Measurements from ENCODE around the gene CDH23. TPM values are rescaled to one million over a fixed set of nuclear protein-coding genes. Genes with fewer than 3 reads are reported as not detected.

CDH23 gene
- polyA plus RNA-seq, 2 of the 4 experiments (the other 2 are of a cell fraction), result 1.1 to 2.3 TPM

DNA sequence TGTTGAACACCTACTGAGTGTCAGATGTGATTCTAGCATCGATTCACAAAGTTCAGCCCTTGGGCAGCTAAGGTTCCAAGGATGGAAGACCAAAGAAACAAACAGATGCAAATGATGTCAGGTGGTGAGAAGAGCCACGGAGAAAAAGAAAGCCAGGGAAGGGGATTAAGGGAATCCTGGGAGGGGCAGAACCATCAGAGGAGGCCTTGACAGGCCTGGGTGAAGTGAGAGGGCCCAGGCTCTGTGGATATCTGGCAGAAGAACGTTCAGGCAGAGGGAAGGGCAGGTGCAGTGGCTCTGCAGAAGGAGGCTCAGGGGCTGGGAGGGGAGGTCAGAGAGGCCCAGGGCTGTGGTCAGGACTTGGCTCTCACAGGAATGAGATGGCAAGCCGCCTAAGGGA, 232.4 kb downstream of the CDH23 start:
- no peak overlapping the region for H3K4me3 ChIP-seq
- CTCF ChIA-PET, result no interaction called here
- ATAC-seq (no peak), DNase-seq (ENCODE audit: low read depth in 1 of 2, low spot score in 1 of 2) (no peak), FAIRE-seq (no peak)
- no peak for TF ChIP-seq POLR2AphosphoS2 (conservative IDR thresholded peaks at IDR 0.05; ENCODE audit: low read length)
- TF ChIP-seq, protein P1, sequence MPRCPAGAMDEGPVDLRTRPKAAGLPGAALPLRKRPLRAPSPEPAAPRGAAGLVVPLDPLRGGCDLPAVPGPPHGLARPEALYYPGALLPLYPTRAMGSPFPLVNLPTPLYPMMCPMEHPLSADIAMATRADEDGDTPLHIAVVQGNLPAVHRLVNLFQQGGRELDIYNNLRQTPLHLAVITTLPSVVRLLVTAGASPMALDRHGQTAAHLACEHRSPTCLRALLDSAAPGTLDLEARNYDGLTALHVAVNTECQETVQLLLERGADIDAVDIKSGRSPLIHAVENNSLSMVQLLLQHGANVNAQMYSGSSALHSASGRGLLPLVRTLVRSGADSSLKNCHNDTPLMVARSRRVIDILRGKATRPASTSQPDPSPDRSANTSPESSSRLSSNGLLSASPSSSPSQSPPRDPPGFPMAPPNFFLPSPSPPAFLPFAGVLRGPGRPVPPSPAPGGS (IDR thresholded peaks at IDR 0.05), result no peak
- TF ChIP-seq CHD4 (IDR thresholded peaks at IDR 0.05; ENCODE audit: borderline replicate concordance), result no peak
- TF ChIP-seq USF2 (IDR thresholded peaks at IDR 0.05), result no peak
- no peaks in the 10 kb centered on the region for H3K4me1 ChIP-seq
- POLR2A ChIA-PET, result no interaction called here
- no peaks in the 10 kb centered on the region for H3K9me3 ChIP-seq
- no peak overlapping the region for H3K4me2 ChIP-seq
- 42% methylated on average over 4 of the region's 4 CpGs for whole genome bisulfite sequencing (ENCODE audit: missing lambda C conversion rate)
- no peak overlapping the region for H3K27ac ChIP-seq

DNA sequence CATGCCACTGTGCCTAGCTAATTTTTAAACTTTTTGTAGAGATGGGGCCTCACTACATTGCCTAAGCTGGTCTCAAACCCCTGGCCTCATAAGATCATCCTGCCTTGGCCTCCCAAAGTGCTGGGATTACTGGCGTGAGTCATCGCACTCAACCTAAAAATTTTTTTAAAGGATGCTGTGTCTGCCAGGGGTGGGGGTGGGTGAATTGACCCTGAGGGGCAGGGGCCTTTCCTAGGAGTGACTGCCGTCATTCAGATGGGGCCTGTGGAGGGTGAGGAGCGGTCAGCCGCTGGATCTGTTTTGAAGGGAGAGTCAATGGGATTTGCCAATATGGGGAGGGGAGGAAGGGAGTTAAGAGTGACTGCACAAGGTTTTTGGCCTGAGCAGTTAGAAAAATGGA, 233.4 kb downstream of the CDH23 start:
- Histone ChIP-seq H3K27ac (no peak overlapping the region), H3K4me1 (no peaks in the 10 kb centered on the region), H3K4me3 (no peak overlapping the region), H3K4me2 (no peak overlapping the region), H3K9me3 (no peaks in the 10 kb centered on the region)
- FAIRE-seq, result no peak
- POLR2A ChIA-PET, result no interaction called here
- CTCF ChIA-PET, result interaction anchor here (0.6 to 1.9 kb wide), 5 partner anchors 10 to 317 kb away, joined by 3 to 7 read pairs (median 4); partner anchors contain the start of gene VSIR
- no peak for ATAC-seq
- no peak for TF ChIP-seq EHMT2 (IDR thresholded peaks at IDR 0.05; ENCODE audit: low read depth)
- no peak for TF ChIP-seq ZFP36 (IDR thresholded peaks at IDR 0.05; ENCODE audit: borderline replicate concordance, partially characterized antibody)
- TF ChIP-seq EP300 (IDR thresholded peaks at IDR 0.05), result no peak
- no peak for TF ChIP-seq EHF (CRISPR knock-in tag; IDR thresholded peaks at IDR 0.05)
- no peak for TF ChIP-seq KDM1A (IDR thresholded peaks at IDR 0.05; ENCODE audit: low read depth)
- TF ChIP-seq RFX5 (IDR thresholded peaks at IDR 0.05), result no peak
- TF ChIP-seq TP53 (CRISPR knock-in tag; IDR thresholded peaks at IDR 0.05), result no peak
- no peak for TF ChIP-seq MAX (IDR thresholded peaks at IDR 0.05)
- no peak for TF ChIP-seq SMC3 (IDR thresholded peaks at IDR 0.05)
- no peak for TF ChIP-seq CHD4 (IDR thresholded peaks at IDR 0.05; ENCODE audit: borderline replicate concordance)
- no peak for TF ChIP-seq PHF8 (IDR thresholded peaks at IDR 0.05; ENCODE audit: borderline replicate concordance, low read depth)
- no peak for TF ChIP-seq MAZ (IDR thresholded peaks at IDR 0.05; ENCODE audit: borderline replicate concordance, low read depth, low read length)
- TF ChIP-seq, protein P2, sequence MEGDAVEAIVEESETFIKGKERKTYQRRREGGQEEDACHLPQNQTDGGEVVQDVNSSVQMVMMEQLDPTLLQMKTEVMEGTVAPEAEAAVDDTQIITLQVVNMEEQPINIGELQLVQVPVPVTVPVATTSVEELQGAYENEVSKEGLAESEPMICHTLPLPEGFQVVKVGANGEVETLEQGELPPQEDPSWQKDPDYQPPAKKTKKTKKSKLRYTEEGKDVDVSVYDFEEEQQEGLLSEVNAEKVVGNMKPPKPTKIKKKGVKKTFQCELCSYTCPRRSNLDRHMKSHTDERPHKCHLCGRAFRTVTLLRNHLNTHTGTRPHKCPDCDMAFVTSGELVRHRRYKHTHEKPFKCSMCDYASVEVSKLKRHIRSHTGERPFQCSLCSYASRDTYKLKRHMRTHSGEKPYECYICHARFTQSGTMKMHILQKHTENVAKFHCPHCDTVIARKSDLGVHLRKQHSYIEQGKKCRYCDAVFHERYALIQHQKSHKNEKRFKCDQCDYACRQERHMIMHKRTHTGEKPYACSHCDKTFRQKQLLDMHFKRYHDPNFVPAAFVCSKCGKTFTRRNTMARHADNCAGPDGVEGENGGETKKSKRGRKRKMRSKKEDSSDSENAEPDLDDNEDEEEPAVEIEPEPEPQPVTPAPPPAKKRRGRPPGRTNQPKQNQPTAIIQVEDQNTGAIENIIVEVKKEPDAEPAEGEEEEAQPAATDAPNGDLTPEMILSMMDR (IDR thresholded peaks at IDR 0.05), result no peak
- TF ChIP-seq BHLHE40 (IDR thresholded peaks at IDR 0.05; ENCODE audit: low read depth, low read length), result no peak
- TF ChIP-seq POLR2A (IDR thresholded peaks at IDR 0.05; ENCODE audit: low read length), result no peak
- no peak for TF ChIP-seq HOXB13 (CRISPR knock-in tag; IDR thresholded peaks at IDR 0.05; ENCODE audit: low read depth)
- TF ChIP-seq ZNF302 (CRISPR knock-in tag; IDR thresholded peaks at IDR 0.05), result no peak
- TF ChIP-seq FOSB (CRISPR knock-in tag; IDR thresholded peaks at IDR 0.05), result no peak
- WGBS (ENCODE audit: missing lambda C conversion rate), result 99% methylated on average over 4 of the region's 5 CpGs
- DNase-seq (ENCODE audit: low read depth in 1 of 2, low spot score in 1 of 2), result no peak

All from A549 (cell line).